Central memory CD4-positive, alpha-beta T cell (primary cell): ENCODE results near the gene ECHDC3.

Source experiments
- DNase-seq: peaks from one replicate; pipeline ENCODE4 v3.0.0; 2022

The ECHDC3 gene

GRCh38 chr10:11787846-11788245, 45.7 kb downstream of the ECHDC3 start:
- no peak for DNase-seq

GRCh38 chr10:11789306-11789705, 47.1 kb downstream of the ECHDC3 start:
- DNase-seq, result no peak

GRCh38 chr10:11789956-11790355, 47.8 kb downstream of the ECHDC3 start:
- DNase-seq, result no peak

- no peak for DNase-seq
Measured at GRCh38 chr10:11793762-11794479, 51.7 kb downstream of the ECHDC3 start.

GRCh38 chr10:11794566-11794965, 52.4 kb downstream of the ECHDC3 start:
- DNase-seq, result no peak

GRCh38 chr10:11795101-11795920, 53.1 kb downstream of the ECHDC3 start:
- DNase-seq, result no peak

- no peak for DNase-seq
Measured at GRCh38 chr10:11796474-11796873, 54.3 kb downstream of the ECHDC3 start.

GRCh38 chr10:11797281-11797680, 55.1 kb downstream of the ECHDC3 start:
- no peak for DNase-seq

- DNase-seq, result no peak
Measured at GRCh38 chr10:11797847-11798633, 55.9 kb downstream of the ECHDC3 start.

GRCh38 chr10:11798845-11799735, 56.9 kb downstream of the ECHDC3 start:
- DNase-seq, result no peak

GRCh38 chr10:11799736-11800080, 57.5 kb downstream of the ECHDC3 start:
- DNase-seq, result no peak

GRCh38 chr10:11804336-11804735, 62.2 kb downstream of the ECHDC3 start:
- DNase-seq, result no peak

GRCh38 chr10:11805792-11806191, 63.6 kb downstream of the ECHDC3 start:
- DNase-seq, result no peak

GRCh38 chr10:11806706-11807105, 64.5 kb downstream of the ECHDC3 start:
- no peak for DNase-seq

GRCh38 chr10:11808808-11809207, 66.6 kb downstream of the ECHDC3 start:
- no peak for DNase-seq

- no peak for DNase-seq
Measured at GRCh38 chr10:11810313-11810766, 68.2 kb downstream of the ECHDC3 start.

- no peak for DNase-seq
Measured at GRCh38 chr10:11810973-11811372, 68.8 kb downstream of the ECHDC3 start.

GRCh38 chr10:11813177-11813576, 71.0 kb downstream of the ECHDC3 start:
- DNase-seq, result no peak
